ENCODE results near the gene GUK1.

The GUK1 gene

DNA sequence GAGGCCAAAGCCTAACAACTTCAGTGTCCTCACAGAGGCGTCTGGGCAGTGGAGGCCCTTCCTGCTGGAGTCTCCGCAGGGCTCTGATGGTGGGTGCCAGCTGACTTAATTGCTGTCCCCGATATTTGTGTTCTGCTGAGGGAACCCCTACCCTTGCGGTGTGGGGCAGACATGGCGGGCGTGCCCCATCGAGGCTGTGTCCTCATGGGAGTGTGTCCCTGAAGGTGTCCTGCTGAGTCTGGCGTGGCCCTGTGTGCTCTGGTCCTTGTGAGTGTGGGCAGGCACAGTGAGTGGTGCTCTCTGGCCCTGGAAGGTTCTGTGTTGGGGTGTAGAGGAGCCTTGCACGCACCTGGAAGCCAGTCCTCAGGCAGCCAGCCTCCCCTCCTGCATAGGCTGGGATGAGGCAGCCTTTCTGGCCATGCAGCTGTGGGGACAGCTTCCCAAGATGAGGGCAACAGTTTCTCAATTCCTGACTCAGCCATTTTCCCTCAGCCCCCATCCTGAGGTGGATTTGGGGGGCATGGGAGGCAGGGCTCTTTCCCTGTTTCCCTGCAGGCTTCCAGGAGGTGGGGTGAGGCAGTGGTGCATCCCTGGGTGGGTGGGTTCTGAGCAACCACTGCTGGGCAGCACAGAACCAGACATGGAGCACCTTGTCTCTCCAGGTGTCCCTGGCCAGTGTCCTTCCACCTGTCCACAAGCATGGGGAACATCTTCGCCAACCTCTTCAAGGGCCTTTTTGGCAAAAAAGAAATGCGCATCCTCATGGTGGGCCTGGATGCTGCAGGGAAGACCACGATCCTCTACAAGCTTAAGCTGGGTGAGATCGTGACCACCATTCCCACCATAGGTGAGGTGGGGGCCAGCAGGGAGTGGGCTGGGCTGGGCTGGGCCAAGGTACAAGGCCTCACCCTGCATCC is 43.4 kb upstream of the GUK1 start:
- Histone ChIP-seq H3K79me2 (ENCODE audit: insufficient read depth, low read depth) (peaks cover 95% of the 10 kb centered on the region), H3K4me1 (ENCODE audit: low read depth, poor library complexity, severe bottlenecking) (peaks cover 31% of the 10 kb centered on the region), H2AFZ (ENCODE audit: low read depth) (no peak overlapping the region), H3K4me2 (no peak overlapping the region), H3K9ac (no peak overlapping the region), H3K27ac (no peak overlapping the region; the same call in 1 of the 2 replicates), H3K36me3 (ENCODE audit: insufficient read depth) (peaks cover 11% of the 10 kb centered on the region; the same call in 1 of the 2 replicates), H3K4me3 (IDR thresholded peaks at IDR 0.05; ENCODE audit: insufficient read depth, low read depth, low read length) (no peak overlapping the region), H4K20me1 (ENCODE audit: insufficient read depth) (peaks cover 66% of the 10 kb centered on the region), H3K27me3 (ENCODE audit: insufficient read depth, low read depth) (no peaks in the 10 kb centered on the region)
- TF ChIP-seq CTCF (conservative IDR thresholded peaks at IDR 0.05; ENCODE audit: low read depth, low read length): no peak

- no peak for TF ChIP-seq CTCF (conservative IDR thresholded peaks at IDR 0.05; ENCODE audit: low read depth, low read length)
- Histone ChIP-seq H3K9ac (no peak overlapping the region), H3K4me1 (ENCODE audit: low read depth, poor library complexity, severe bottlenecking) (peaks cover 24% of the 10 kb centered on the region), H3K4me3 (IDR thresholded peaks at IDR 0.05; ENCODE audit: insufficient read depth, low read depth, low read length) (no peak overlapping the region), H4K20me1 (ENCODE audit: insufficient read depth) (peaks cover 60% of the 10 kb centered on the region), H3K27ac (no peak overlapping the region; the same call in 1 of the 2 replicates), H3K79me2 (ENCODE audit: insufficient read depth, low read depth) (peaks cover 87% of the 10 kb centered on the region), H3K36me3 (ENCODE audit: insufficient read depth) (peaks cover 9% of the 10 kb centered on the region; the same call in 1 of the 2 replicates), H3K4me2 (no peak overlapping the region), H3K27me3 (ENCODE audit: insufficient read depth, low read depth) (no peaks in the 10 kb centered on the region), H2AFZ (ENCODE audit: low read depth) (no peak overlapping the region)
These were observed 42.6 kb upstream of the GUK1 start for GRCh38 chr1:228097333-228098081.

GRCh38 chr1:228098323-228098931 is 41.7 kb upstream of the GUK1 start:
- H3K79me2 ChIP-seq (ENCODE audit: insufficient read depth, low read depth): peaks cover 78% of the 10 kb centered on the region
- H3K4me3 ChIP-seq (IDR thresholded peaks at IDR 0.05; ENCODE audit: insufficient read depth, low read depth, low read length): no peak overlapping the region
- peaks cover 24% of the 10 kb centered on the region for H3K4me1 ChIP-seq (ENCODE audit: low read depth, poor library complexity, severe bottlenecking)
- H3K27me3 ChIP-seq (ENCODE audit: insufficient read depth, low read depth): no peaks in the 10 kb centered on the region
- no peak overlapping the region for H2AFZ ChIP-seq (ENCODE audit: low read depth)
- H4K20me1 ChIP-seq (ENCODE audit: insufficient read depth): peaks cover 50% of the 10 kb centered on the region
- no peak for TF ChIP-seq CTCF (conservative IDR thresholded peaks at IDR 0.05; ENCODE audit: low read depth, low read length)
- peaks cover 9% of the 10 kb centered on the region; the same call in 1 of the 2 replicates for H3K36me3 ChIP-seq (ENCODE audit: insufficient read depth)
- no peak overlapping the region; the same call in 1 of the 2 replicates for H3K27ac ChIP-seq
- H3K4me2 ChIP-seq: no peak overlapping the region
- H3K9ac ChIP-seq: no peak overlapping the region

- Histone ChIP-seq H3K4me1 (ENCODE audit: low read depth, poor library complexity, severe bottlenecking) (peaks cover 24% of the 10 kb centered on the region), H3K79me2 (ENCODE audit: insufficient read depth, low read depth) (peaks cover 69% of the 10 kb centered on the region), H2AFZ (ENCODE audit: low read depth) (no peak overlapping the region), H3K9ac (no peak overlapping the region), H3K4me2 (no peak overlapping the region), H3K27me3 (ENCODE audit: insufficient read depth, low read depth) (no peaks in the 10 kb centered on the region), H3K27ac (no peak overlapping the region), H3K4me3 (IDR thresholded peaks at IDR 0.05; ENCODE audit: insufficient read depth, low read depth, low read length) (no peak overlapping the region), H4K20me1 (ENCODE audit: insufficient read depth) (peaks cover 43% of the 10 kb centered on the region), H3K36me3 (ENCODE audit: insufficient read depth) (peaks cover 9% of the 10 kb centered on the region; the same call in 1 of the 2 replicates)
- no peak for TF ChIP-seq CTCF (conservative IDR thresholded peaks at IDR 0.05; ENCODE audit: low read depth, low read length)
These were observed 40.7 kb upstream of the GUK1 start for GRCh38 chr1:228099331-228099732.

All from KMS-11 (cell line).